OCI-LY7 (cell line): ENCODE results near the gene RGN. TPM values are rescaled to one million over a fixed set of nuclear protein-coding genes. Genes with fewer than 3 reads are reported as not detected.
"Not testable (repeated sequence)": the region's sequence is repeated elsewhere in the genome, so short reads cannot be mapped to it uniquely, and the experiment has no call there.

Experiments
- BruUV-seq: library from RNA; stranded (reverse); fragments of 400-500 nt; replicated peaks from 2 replicates; lab custom pipeline; 2021; lab: Mats Ljungman, UMichigan
- CTCF ChIA-PET: fragments of 300-600 bp; sonication (Branson Sonifier 250); formaldehyde crosslinking; loops from one replicate; lab custom pipeline; 2022; ENCODE audit warnings: antibody characterized with exemption; ENCODE audit not compliant: unreplicated experiment; lab: Charles Lee
- POLR2A ChIA-PET: fragments of 300-600 bp; sonication (Branson Sonifier 250); formaldehyde crosslinking; loops from one replicate; lab custom pipeline; 2022; ENCODE audit warnings: antibody characterized with exemption; lab: Charles Lee
- DNase-seq: peaks from one replicate; pipeline ENCODE4 v3.0.0-alpha.2; 2015; ENCODE audit warnings: low spot score
- H2AFZ ChIP-seq: fragments of 200-600 bp; sonication (generic), shearing (Covaris generic); 2 replicates; pipeline ENCODE4 v1.6.1; 2014; ENCODE audit warnings: mild to moderate bottlenecking, antibody characterized with exemption, low read length, moderate library complexity
- H3K27ac ChIP-seq: fragments of 200-600 bp; sonication (generic); 2 replicates; pipeline ENCODE4 v1.5.1; 2014; ENCODE audit warnings: mixed run types, low read depth, mild to moderate bottlenecking, moderate library complexity, low read length, inconsistent platforms; ENCODE audit not compliant: poor library complexity, severe bottlenecking
- H3K36me3 ChIP-seq: fragments of 200-600 bp; sonication (generic); 2 replicates; pipeline ENCODE4 v1.6.1; 2014; ENCODE audit warnings: mild to moderate bottlenecking, antibody characterized with exemption, low read length, moderate library complexity, mixed read lengths; ENCODE audit not compliant: insufficient read depth
- H3K4me1 ChIP-seq: fragments of 200-600 bp; sonication (generic); 2 replicates; pipeline ENCODE4 v1.5.1; 2014; ENCODE audit warnings: mild to moderate bottlenecking, low read length; ENCODE audit not compliant: insufficient read depth, poor library complexity, severe bottlenecking
- H3K4me2 ChIP-seq: fragments of 200-600 bp; sonication (generic); 2 replicates; pipeline ENCODE4 v1.6.1; 2014; ENCODE audit warnings: mild to moderate bottlenecking, low read length
- H3K4me3 ChIP-seq: fragments of 200-600 bp; sonication (generic); 2 replicates; pipeline ENCODE4 v1.5.1; 2014; ENCODE audit warnings: mild to moderate bottlenecking, low read depth, low read length; ENCODE audit not compliant: poor library complexity, severe bottlenecking
- H3K79me2 ChIP-seq: fragments of 200-600 bp; sonication (generic); 2 replicates; pipeline ENCODE4 v1.6.1; 2016; ENCODE audit warnings: low read depth, mild to moderate bottlenecking, low read length, moderate library complexity, mixed read lengths; ENCODE audit not compliant: insufficient read depth
- H3K9me2 ChIP-seq: fragments of 200-600 bp; sonication (generic); 2 replicates; pipeline ENCODE4 v1.6.1; 2016; ENCODE audit warnings: mild to moderate bottlenecking, low read length, mixed read lengths; ENCODE audit not compliant: insufficient read depth
- H3K9me3 ChIP-seq: fragments of 200-600 bp; sonication (generic); 2 replicates; pipeline ENCODE4 v1.6.1; 2014; ENCODE audit warnings: mild to moderate bottlenecking, mixed run types, low read length, mixed read lengths
- H4K20me1 ChIP-seq: fragments of 200-600 bp; sonication (generic); 2 replicates; pipeline ENCODE4 v1.6.1; 2014; ENCODE audit warnings: mild to moderate bottlenecking, antibody characterized with exemption, low read length, moderate library complexity, mixed read lengths; ENCODE audit not compliant: insufficient read depth
- EZH2phosphoT487 ChIP-seq: fragments of 200-600 bp; sonication (generic); IDR thresholded peaks from 2 replicates; pipeline ENCODE4 v1.6.1; 2018; ENCODE audit warnings: low read depth, borderline replicate concordance, mild to moderate bottlenecking, mixed run types, antibody characterized with exemption, low read length, moderate library complexity, mixed read lengths
- intact Hi-C: fragments of 100-400 bp; cut with micrococcal nuclease; formaldehyde crosslinking; loops from one replicate; pipeline ENCODE4 v1.10.0; 2022; ENCODE audit not compliant: unreplicated experiment
- total RNA-seq, 2 experiments: library from RNA; depleted of rRNA in 1 of 2; stranded (reverse); fragments of >200 nt in 1 of 2; shearing (Covaris generic) in 1 of 2; gene quantifications; 2 replicates each; pipeline ENCODE4 v1.2.3, GENCODE V29; 2014 to 2022
- TF ChIP-seq, protein P1 (sequence below): fragments of 200-600 bp; sonication (generic); conservative IDR thresholded peaks from 2 replicates; pipeline ENCODE4 v1.5.1; 2014; ENCODE audit warnings: mild to moderate bottlenecking, antibody characterized with exemption, low read length, moderate library complexity, mixed read lengths

RGN gene
- total RNA-seq, 2 experiments from 2014 or later: 0.25 TPM; not detected in 1

- Histone ChIP-seq H3K4me1 (no peaks in the 10 kb centered on the region), H3K9me2 (no peaks in the 10 kb centered on the region), H4K20me1 (no peaks in the 10 kb centered on the region), H3K36me3 (no peaks in the 10 kb centered on the region), H3K79me2 (no peaks in the 10 kb centered on the region), H3K4me2 (no peak overlapping the region), H2AFZ (no peak overlapping the region), H3K9me3 (no peaks in the 10 kb centered on the region), H3K4me3 (no peak overlapping the region), H3K27ac (no peak overlapping the region)
- ChIA-PET CTCF (no interaction called here), POLR2A (interaction anchor here (0.5 to 0.7 kb wide), 2 partner anchors 11 to 158 kb away, joined by 3 read pairs; no protein-coding TSS in a partner anchor)
- no peak for DNase-seq
- TF ChIP-seq, protein P1, sequence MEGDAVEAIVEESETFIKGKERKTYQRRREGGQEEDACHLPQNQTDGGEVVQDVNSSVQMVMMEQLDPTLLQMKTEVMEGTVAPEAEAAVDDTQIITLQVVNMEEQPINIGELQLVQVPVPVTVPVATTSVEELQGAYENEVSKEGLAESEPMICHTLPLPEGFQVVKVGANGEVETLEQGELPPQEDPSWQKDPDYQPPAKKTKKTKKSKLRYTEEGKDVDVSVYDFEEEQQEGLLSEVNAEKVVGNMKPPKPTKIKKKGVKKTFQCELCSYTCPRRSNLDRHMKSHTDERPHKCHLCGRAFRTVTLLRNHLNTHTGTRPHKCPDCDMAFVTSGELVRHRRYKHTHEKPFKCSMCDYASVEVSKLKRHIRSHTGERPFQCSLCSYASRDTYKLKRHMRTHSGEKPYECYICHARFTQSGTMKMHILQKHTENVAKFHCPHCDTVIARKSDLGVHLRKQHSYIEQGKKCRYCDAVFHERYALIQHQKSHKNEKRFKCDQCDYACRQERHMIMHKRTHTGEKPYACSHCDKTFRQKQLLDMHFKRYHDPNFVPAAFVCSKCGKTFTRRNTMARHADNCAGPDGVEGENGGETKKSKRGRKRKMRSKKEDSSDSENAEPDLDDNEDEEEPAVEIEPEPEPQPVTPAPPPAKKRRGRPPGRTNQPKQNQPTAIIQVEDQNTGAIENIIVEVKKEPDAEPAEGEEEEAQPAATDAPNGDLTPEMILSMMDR: no peak
- TF ChIP-seq EZH2phosphoT487: no peak
- BruUV-seq: no TSS peak
- intact Hi-C loops: loop anchor here (10.0 kb wide), 1 partner anchor 192 kb away; no protein-coding TSS in a partner anchor
These were observed 18.8 kb downstream of the RGN start for GRCh38 chrX:47097018-47097417.

GRCh38 chrX:47098338-47099094 lies 20.3 kb downstream of the RGN start:
- Histone ChIP-seq H3K4me3 (no peak overlapping the region), H3K79me2 (no peaks in the 10 kb centered on the region), H3K9me2 (no peaks in the 10 kb centered on the region), H3K4me2 (no peak overlapping the region), H3K9me3 (no peaks in the 10 kb centered on the region), H3K36me3 (no peaks in the 10 kb centered on the region), H4K20me1 (no peaks in the 10 kb centered on the region), H3K27ac (no peak overlapping the region), H3K4me1 (no peaks in the 10 kb centered on the region), H2AFZ (no peak overlapping the region)
- BruUV-seq: no TSS peak
- no peak for DNase-seq
- TF ChIP-seq, protein P1: no peak
- no peak for TF ChIP-seq EZH2phosphoT487
- ChIA-PET CTCF (no interaction called here), POLR2A (interaction anchor here (0.9 kb wide), 1 partner anchor 103 kb away, joined by 4 read pairs; no protein-coding TSS in a partner anchor)
- intact Hi-C loops: loop anchor here (10.0 kb wide), 1 partner anchor 194 kb away; no protein-coding TSS in a partner anchor

DNA sequence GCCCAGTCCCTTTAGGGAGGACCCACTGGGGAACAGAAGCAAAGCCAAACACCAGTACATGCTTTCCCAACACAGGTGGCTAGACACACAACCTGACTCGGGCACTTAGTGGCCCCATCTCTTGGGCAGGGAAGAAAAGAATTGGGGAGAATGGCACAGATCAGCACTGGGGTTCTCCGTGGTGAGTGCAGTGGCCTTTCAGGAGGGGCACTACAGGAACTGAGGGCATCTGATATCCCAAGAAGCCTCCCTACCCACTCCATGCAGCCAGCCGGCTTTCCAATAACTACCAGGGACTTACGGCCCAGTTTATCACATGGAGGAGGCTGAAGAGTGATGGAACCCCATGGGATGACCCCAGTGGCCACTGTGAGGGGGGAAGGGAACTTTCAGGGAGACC lies 23.0 kb downstream of the RGN start:
- H3K27ac ChIP-seq: no peak overlapping the region
- H3K36me3 ChIP-seq: no peaks in the 10 kb centered on the region
- ChIA-PET POLR2A (no interaction called here), CTCF (no interaction called here)
- H4K20me1 ChIP-seq: no peaks in the 10 kb centered on the region
- H3K9me2 ChIP-seq: no peaks in the 10 kb centered on the region
- H3K4me1 ChIP-seq: no peaks in the 10 kb centered on the region
- no peak for DNase-seq
- intact Hi-C loops: no loop called here
- H2AFZ ChIP-seq: no peak overlapping the region
- H3K79me2 ChIP-seq: no peaks in the 10 kb centered on the region
- no peak overlapping the region for H3K4me2 ChIP-seq
- TF ChIP-seq, protein P1: no peak
- TF ChIP-seq EZH2phosphoT487: no peak
- BruUV-seq: no TSS peak
- H3K9me3 ChIP-seq: no peaks in the 10 kb centered on the region
- no peak overlapping the region for H3K4me3 ChIP-seq

DNA sequence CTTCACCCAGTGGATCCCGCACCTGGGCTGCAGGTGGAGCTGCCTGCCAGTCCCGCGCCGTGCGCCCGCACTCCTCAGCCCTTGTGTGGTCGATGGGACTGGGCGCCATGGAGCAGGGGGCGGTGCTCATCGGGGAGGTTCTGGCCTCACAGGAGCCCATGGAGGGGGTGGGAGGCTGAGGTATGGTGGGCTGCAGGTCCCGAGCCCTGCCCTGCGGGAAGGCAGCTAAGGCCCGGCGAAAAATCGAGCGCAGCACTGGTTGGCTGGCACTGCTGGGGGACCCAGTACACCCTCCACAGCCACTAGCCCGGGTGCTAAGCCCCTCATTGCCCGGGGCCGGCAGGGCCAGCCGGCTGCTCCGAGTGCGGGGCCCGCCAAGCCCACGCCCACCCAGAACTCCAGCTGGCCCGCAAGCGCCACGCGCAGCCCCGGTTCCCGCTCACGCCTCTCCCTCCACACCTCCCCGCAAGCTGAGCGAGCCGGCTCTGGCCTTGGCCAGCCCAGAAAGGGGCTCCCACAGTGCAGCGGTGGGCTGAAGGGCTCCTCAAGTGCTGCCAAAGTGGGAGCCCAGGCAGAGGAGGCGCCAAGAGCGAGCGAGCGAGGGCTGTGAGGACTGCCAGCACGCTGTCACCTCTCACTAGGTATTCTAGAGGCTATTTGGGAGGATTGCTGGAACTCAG lies 32.8 kb downstream of the RGN start:
- H4K20me1 ChIP-seq, H3K4me2 ChIP-seq, CTCF ChIA-PET, BruUV-seq, H3K4me1 ChIP-seq, POLR2A ChIA-PET, H3K27ac ChIP-seq, H3K9me2 ChIP-seq, H3K4me3 ChIP-seq, H3K36me3 ChIP-seq, H3K79me2 ChIP-seq, intact Hi-C loops, H3K9me3 ChIP-seq, DNase-seq, H2AFZ ChIP-seq: not testable (repeated sequence)
